ENCODE results near the gene RGS7. TPM values are rescaled to one million over a fixed set of nuclear protein-coding genes. Genes with fewer than 3 reads are reported as not detected.

The RGS7 gene
- total and polyA plus RNA-seq, 2 of the 4 experiments (the other 2 are of a cell fraction), result 0.58 to 0.72 TPM

DNA sequence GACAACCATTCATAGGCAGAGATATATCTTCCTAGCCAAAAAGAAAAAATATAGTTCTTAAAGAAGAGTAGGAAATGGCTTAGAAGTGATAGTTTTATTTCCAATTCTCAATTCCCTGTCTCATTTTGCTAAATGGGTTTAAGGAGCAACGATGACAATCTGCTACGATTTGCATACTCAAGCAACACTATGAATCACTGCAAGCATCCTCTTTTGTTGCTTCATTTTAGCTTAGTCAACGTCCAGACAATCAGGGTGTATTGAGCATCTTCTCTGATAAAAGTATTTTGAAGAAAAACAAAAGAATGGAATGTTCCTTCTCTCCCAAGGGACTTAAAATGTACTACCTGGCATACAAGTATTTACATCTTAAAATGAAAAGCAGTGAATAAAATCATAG, 80.6 kb downstream of the RGS7 start:
- Histone ChIP-seq H3K36me3 (ENCODE audit: control insufficient read depth, insufficient read depth, low read length) (no peaks in the 10 kb centered on the region), H4K5ac (ENCODE audit: low read depth, low read length) (no peak overlapping the region), H3K27me3 (ENCODE audit: control insufficient read depth, insufficient read depth, low read length) (no peaks in the 10 kb centered on the region), H2BK120ac (ENCODE audit: low read depth, low read length) (no peak overlapping the region), H2AK9ac (replicated peaks; ENCODE audit: low read depth, low read length, poor library complexity) (no peak overlapping the region), H2BK20ac (ENCODE audit: low read depth, low read length) (no peak overlapping the region), H3K4me1 (ENCODE audit: control insufficient read depth, insufficient read depth, low read length) (no peaks in the 10 kb centered on the region), H3K56ac (ENCODE audit: extremely low read depth, insufficient read depth, low read length) (no peak overlapping the region), H2BK15ac (ENCODE audit: low read depth, low read length) (no peak overlapping the region), H4K8ac (ENCODE audit: low read depth in 2 of 2, low read length in 2 of 2) (no peak overlapping the region), H3K9ac (ENCODE audit: low read depth, low read length) (no peak overlapping the region), H3K9me1 (ENCODE audit: insufficient read depth, low read length) (no peaks in the 10 kb centered on the region), H2AK5ac (ENCODE audit: low read depth, low read length) (no peak overlapping the region), H2AFZ (replicated peaks; ENCODE audit: low read length, poor library complexity) (no peak overlapping the region), H3K4ac (ENCODE audit: low read depth, low read length) (no peak overlapping the region), H4K20me1 (ENCODE audit: insufficient read depth, low read length) (no peaks in the 10 kb centered on the region), H3K4me3 (ENCODE audit: insufficient read depth, low read depth, low read length) (no peak overlapping the region), H3K9me3 (ENCODE audit: control insufficient read depth, insufficient read depth, low read length) (peaks cover 6% of the 10 kb centered on the region), H3K4me2 (ENCODE audit: low read depth, low read length) (no peak overlapping the region), H3K27ac (ENCODE audit: insufficient read depth, low read length) (no peak overlapping the region), H2BK5ac (ENCODE audit: low read depth, low read length, poor library complexity, severe bottlenecking) (no peak overlapping the region), H3K23ac (ENCODE audit: low read depth, low read length) (no peak overlapping the region), H3K79me1 (ENCODE audit: low read depth in 1 of 2, low read length in 2 of 2) (no peaks in the 10 kb centered on the region), H3K14ac (replicated peaks; ENCODE audit: low read depth, low read length) (no peak overlapping the region), H3K18ac (ENCODE audit: low read depth, low read length) (no peak overlapping the region), H4K91ac (ENCODE audit: insufficient read depth, low read depth, low read length) (no peak overlapping the region)
- no peak for DNase-seq
- dilution Hi-C loops (cut with HindIII; ENCODE audit: low sequenced_read_pairs, unreplicated experiment) (no loop called here), in situ Hi-C loops (cut with MboI; ENCODE audit: low sequenced_read_pairs) (no loop called here), intact Hi-C loops (cut with micrococcal nuclease) (no loop called here)
- ChIA-PET CTCF (no interaction called here), POLR2A (ENCODE audit: unreplicated experiment) (no interaction called here)
- ATAC-seq (ENCODE audit: low read depth), result no peak
- TF ChIP-seq, protein P1, sequence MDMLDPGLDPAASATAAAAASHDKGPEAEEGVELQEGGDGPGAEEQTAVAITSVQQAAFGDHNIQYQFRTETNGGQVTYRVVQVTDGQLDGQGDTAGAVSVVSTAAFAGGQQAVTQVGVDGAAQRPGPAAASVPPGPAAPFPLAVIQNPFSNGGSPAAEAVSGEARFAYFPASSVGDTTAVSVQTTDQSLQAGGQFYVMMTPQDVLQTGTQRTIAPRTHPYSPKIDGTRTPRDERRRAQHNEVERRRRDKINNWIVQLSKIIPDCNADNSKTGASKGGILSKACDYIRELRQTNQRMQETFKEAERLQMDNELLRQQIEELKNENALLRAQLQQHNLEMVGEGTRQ (IDR thresholded peaks at IDR 0.05; ENCODE audit: low read depth, low read length), result no peak
- TF ChIP-seq CEBPB (IDR thresholded peaks at IDR 0.05; ENCODE audit: low read depth, low read length), result no peak
- TF ChIP-seq MXI1 (IDR thresholded peaks at IDR 0.05; ENCODE audit: borderline replicate concordance, low read depth, low read length), result no peak
- TF ChIP-seq FOS (IDR thresholded peaks at IDR 0.05; ENCODE audit: low read depth, low read length), result no peak
- no peak for TF ChIP-seq RCOR1 (IDR thresholded peaks at IDR 0.05; ENCODE audit: insufficient replicate concordance, low read length)
- WGBS, 2 experiments (ENCODE audit: extremely low coverage in 2 of 2, insufficient read length in 1 of 2), result no CpG with 5 or more reads among the region's 3 CpGs
- no TSS peak for BruUV-seq (replicated peaks)

All from IMR-90 (cell line).